ENCODE results near the gene MAST4.
A peak's percentile ranks its signal among the peaks of the same experiment; 100 is the strongest.

The MAST4 gene

GRCh38 chr5:66704790-66705425, 108.7 kb downstream of the MAST4 start:
- DNase-seq: no peak

DNA sequence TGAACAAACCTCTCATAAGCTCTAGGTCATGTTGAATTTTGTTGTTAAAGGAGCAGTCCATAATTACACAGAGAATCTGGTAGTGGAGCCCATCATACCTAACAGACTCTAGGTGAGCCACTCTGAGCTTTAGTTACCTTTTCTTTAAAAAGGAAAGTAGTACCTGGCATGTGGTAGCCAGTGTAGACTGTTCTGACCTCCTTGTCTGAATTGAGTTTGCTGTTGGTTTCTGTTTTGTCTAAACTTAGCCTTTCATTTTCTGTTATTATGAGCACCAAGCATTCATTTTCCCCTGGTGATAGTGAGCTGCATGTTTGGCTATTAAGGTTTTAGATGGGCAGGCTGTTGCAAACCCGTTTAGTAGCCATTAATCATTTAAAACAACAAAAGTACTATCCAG, 112.2 kb downstream of the MAST4 start:
- no peak for DNase-seq

GRCh38 chr5:66710557-66711088, 114.4 kb downstream of the MAST4 start:
- DNase-seq: no peak

DNA sequence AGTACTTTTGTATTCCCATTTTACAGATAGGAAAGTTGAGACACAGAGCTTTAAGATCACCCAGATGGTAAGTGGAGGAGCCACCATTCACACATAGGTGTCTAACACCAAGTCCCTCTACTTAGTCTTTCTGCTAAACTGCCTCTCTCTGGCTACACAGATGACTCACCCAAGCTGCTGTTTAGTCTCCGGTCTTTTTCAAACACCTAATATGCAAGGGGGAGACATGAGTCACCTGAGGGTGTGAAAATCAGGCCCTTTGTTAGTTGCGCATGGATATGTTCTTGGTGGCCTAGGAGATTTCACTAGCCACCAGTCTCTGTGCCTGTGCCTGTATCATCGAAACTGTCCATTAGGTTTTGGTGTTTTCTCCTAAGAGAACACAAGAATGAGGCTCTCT, 117.8 kb downstream of the MAST4 start:
- no peak for DNase-seq

DNA sequence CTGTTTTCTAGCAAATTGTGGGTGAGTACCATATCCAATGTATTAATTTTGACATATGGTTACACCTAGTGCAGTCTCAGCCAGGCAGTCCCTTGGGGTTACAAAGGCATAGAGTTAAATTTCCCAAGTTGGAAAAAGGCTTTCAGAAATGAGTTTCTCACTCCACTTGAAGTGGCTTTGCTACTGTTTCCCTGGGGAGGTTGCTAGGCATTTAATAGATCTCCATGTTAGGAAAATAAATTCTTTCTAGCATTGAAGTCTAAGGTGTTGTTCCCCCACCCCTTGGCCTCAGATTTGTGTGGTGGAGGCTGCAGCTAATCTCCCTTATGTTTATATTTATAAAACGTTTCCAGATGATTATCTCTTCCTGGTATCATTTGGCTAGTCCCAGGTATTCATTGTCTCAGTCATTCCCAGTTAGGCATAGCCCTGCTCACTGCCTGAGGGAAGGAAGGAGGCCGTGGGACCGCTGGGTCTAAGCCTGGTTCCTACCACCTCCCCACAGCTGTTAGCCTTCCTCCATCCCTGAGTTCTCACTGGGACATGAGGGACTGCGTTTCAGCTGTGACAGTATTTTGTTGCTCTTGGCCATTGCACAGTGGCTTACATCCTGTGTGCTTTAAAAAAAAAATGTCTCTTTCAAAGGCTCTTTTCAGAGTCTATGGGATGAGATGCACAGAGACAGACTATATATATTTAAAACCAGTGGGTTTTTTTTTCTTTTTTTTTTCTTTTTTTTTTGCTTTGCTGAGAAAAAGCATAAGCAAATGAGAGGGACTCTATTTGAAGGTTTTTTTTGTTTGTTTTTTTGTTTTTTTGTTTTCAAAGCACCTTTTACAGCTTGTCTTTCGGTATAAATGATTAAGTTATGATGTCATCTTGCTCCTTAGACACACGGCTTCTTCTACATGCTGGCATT, 121.5 kb downstream of the MAST4 start:
- DNase-seq: no peak

DNA sequence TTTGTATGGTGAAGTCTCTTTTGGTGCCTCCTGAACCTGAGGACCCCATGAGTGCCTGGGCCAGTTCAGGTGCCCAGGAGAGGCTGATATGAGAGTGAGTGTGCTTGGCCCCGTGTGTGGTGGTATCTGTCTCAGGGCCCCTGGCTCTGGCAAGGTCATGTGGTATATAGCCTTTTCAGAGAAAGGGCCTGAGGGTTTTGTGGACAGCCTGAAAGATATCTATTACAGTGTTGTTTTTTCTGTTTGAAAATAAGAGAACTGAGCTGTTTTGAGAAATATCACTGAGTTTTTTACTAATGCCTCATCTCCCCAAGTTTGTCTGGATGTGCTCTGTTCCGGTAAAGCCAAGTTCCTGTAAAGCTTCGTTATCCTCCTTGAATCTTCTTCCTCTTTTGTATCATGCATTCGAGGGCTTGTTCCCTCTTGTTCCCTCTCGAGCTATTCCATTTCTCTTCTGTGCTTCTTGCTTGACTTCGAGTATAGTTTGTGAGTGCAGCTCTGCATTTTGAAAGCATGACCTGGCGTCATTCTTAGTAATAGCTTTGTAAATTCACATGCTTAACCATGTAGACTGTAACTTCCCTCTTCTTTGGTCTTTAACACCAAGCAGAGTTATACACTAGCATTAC, 122.3 kb downstream of the MAST4 start:
- peak; percentile 32 to 55 for DNase-seq

GRCh38 chr5:66720780-66721179, 124.6 kb downstream of the MAST4 start:
- DNase-seq: no peak

DNA sequence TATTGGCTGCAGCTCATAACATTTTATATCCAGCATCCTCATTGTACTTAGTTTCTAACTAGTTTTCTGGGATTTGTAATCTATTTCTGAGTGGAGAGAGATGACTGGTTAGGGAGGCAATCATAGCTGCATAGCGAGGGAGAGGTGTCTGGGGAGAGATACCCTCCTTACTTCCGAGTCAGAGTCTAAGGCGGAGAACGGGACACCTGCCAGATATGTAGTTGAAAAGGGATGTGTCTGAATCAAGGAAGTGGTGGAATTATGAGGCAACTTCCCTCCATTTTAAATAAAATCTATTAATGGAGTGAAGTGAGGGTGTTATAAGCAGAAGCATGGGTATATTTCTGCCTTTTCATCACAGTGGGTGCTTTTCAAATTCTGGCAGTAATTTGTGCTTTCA, 126.5 kb downstream of the MAST4 start:
- DNase-seq: peak; percentile 2 to 34

DNA sequence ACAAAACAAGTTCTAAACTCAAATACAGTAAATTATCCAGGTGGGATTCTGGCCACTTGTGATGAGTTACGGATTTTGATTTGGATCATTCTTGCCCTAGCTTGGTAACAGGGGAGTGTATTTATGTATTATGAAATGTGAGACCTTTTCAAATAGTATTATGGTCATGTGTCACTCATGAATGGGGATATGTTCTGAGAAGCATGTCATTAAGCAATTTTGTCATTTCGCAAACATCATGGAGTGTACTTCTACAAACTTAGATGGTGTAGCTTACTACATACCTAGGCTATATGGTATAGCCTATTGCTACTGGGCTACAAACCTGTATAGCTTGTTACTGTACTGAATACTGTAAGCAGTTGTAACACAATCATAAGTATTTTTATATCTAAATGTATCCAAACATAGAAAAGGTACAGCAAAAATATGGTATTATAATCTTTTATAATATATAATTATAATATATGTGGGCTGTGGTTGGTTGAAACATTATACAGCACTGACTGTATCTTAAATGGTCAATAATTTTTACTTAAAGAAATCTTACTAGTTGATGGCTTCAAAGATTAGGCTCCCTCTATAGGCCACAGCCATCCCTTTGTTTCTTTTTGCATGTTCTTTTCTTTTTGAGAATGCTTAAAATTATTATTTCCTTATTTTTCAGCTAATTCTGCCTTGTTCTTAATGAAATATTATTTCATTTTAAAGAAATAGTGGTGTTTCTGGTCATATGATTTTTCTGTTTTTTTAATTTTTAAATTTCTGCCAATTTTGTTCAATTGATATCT, 128.4 kb downstream of the MAST4 start:
- peak; percentile 30 to 49 for DNase-seq

- no peak for DNase-seq
These were observed 131.4 kb downstream of the MAST4 start for GRCh38 chr5:66727630-66728029.

GRCh38 chr5:66728049-66728448, 131.9 kb downstream of the MAST4 start:
- DNase-seq: no peak

DNA sequence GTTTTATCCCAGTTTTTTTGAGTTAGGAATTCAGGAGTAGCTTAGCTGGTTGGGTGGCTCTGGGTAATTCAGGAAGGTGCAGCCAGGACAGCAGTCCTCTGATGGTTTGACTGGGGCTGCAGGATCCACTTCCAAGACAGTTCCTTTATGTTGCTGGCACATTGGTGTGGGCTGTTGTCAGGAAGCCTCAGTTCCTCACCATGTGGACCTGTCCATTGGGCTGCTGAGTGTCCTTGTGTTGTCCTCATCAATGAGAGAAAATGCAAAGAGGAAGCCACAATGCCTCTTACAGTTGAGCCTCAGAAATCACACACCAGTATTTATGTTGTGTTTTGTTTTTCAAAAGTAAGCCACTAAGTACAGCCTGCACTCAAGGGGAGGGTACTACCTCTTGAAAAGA, 140.9 kb downstream of the MAST4 start:
- no peak for DNase-seq

GRCh38 chr5:66738136-66738535, 141.9 kb downstream of the MAST4 start:
- no peak for DNase-seq

DNA sequence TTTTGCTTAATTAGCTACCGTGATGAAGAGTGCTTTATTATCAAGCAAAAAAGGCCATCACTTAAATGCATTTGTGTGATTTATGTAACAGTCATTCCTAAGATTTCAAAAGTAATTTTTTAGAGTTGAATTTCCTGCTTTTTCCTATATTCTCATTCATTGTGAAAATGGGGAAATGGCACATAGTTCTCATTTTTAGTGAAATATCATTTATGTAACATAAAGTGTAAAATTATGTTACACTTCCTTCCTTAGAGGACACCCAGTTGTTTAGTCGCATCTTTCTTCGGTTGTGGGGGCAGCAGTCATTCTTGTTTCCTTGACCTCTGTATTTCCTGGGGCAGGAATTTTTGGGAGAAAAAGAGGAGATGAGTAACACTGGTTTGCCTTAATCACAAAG, 142.8 kb downstream of the MAST4 start:
- DNase-seq: no peak

DNA sequence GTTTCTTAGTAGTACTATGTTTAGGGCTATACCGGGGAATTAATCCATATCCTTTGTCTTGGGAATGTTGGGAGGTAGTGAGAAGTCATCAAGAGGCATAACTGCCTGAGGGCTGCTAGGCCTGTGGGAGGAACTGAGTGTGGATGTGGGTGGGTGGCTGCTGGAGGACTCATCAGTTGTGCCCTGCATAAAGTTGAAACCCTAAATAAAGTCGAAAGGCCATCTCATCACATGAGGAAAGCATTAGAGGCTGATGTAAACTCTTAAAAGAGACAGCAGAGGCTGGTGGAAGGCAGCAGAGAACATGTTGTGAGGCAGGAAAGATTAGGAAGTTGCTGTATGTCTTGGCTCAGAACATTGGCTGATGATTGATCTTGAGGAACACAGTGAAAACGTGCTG, 143.8 kb downstream of the MAST4 start:
- DNase-seq: no peak

DNA sequence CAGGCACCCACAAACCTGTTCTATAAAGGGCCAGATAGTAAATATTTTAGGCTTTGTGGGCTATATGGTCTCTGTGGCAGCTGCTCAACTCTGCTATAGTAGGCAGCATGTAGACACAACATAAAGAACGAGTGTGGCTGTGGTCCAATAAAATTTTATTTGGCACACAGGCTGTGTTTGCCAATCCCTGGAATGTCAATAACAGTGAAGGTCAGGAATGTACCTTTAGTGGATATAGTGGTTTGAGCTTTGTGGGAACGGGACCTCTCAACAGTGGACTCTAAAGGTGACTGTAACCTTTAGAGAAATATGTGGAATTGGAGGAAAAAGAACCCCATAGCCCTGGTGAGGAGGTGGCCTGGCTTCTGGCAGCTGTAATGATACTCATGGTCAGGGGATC, 145.2 kb downstream of the MAST4 start:
- DNase-seq: no peak

DNA sequence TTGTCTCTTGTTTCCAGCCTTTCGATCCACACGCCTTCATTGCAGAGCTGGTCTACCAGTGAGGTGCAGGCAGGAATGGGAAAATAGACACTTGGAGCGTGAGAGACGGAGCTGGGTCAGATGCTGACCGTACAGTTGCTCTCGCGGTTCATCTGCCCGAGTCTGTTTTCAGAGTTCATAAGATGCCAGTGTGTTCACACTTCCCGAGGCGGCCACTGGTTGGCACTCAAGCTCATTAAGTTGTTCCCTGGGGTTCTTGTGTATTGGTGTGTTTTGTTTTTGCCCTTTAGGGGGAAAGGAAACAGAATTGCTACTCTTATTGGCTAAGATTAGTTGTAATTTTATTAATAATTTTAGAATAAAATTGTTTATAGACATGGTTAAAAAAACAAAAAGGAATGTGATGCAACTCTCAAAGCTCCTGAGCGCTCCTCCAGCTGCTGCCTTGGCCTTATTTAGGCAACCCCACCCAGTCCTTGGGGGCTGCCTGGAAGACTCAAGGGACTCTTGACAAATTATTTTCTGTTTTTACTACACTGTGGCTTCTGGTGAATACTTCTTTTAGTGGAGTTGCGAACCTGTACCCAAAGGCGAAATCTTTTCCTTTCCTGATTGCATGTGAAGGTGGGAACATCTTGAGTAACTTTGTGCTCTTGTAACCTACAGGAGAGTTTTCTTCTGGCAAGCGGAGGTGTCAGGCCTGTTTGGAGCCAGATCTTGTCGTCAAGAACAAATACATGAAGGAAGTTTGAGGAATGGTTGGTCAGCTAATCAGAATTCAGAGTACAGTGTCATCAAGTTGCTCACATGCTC, 146.1 kb downstream of the MAST4 start:
- DNase-seq: peak in 1 of 2 experiments; percentile 1

- DNase-seq: no peak
These were observed 146.7 kb downstream of the MAST4 start for GRCh38 chr5:66742896-66743247.

GRCh38 chr5:66743344-66743743, 147.2 kb downstream of the MAST4 start:
- no peak for DNase-seq

GRCh38 chr5:66744040-66744439, 147.8 kb downstream of the MAST4 start:
- no peak for DNase-seq

GRCh38 chr5:66745297-66745696, 149.1 kb downstream of the MAST4 start:
- DNase-seq: no peak

- no peak for DNase-seq
These were observed 151.4 kb downstream of the MAST4 start for GRCh38 chr5:66747607-66748006.

All from AML-193 (cell line).